Liver (tissue), 9 donors: Measurements from ENCODE around the gene ANK3. TPM values are rescaled to one million over a fixed set of nuclear protein-coding genes. Genes with fewer than 3 reads are reported as not detected.
A peak's percentile ranks its signal among the peaks of the same experiment; 100 is the strongest.

Experiments used
- DNase-seq: peaks from one replicate; pipeline ENCODE4 v3.0.0-alpha.2; 2017; ENCODE audit warnings: low spot score
- H3K27ac ChIP-seq, 2 donors: one replicate each; pipeline ENCODE4 v1.7.0; 2013; ENCODE audit warnings: inconsistent platforms in 2 of 2, low read length in 2 of 2, control low read depth in 1 of 2, low read depth in 1 of 2, mild to moderate bottlenecking in 1 of 2
- H3K27me3 ChIP-seq, 4 donors: one replicate each; pipeline versions ENCODE4 v1.6.1 to v1.7.0; 2013; ENCODE audit warnings: low read length in 3 of 4, inconsistent platforms in 1 of 4, mild to moderate bottlenecking in 1 of 4, moderate library complexity in 1 of 4; ENCODE audit not compliant: control insufficient read depth in 4 of 4, insufficient read depth in 4 of 4
- H3K36me3 ChIP-seq, 4 donors: one replicate each; pipeline versions ENCODE4 v1.6.1 to v1.7.0; 2013; ENCODE audit warnings: low read length in 3 of 4, mild to moderate bottlenecking in 3 of 4, low read depth in 1 of 4, moderate library complexity in 1 of 4; ENCODE audit not compliant: control insufficient read depth in 4 of 4, insufficient read depth in 3 of 4
- H3K4me1 ChIP-seq, 4 donors: one replicate each; pipeline versions ENCODE4 v1.6.1 to v1.7.0; 2013; ENCODE audit warnings: low read length in 3 of 4, mild to moderate bottlenecking in 3 of 4, moderate library complexity in 1 of 4; ENCODE audit not compliant: control insufficient read depth in 4 of 4, insufficient read depth in 4 of 4
- H3K4me3 ChIP-seq, 3 donors: one replicate each; pipeline versions ENCODE4 v1.6.1 to v1.7.0; 2013; ENCODE audit warnings: low read length in 3 of 3, control low read depth in 1 of 3, low read depth in 1 of 3, mild to moderate bottlenecking in 1 of 3
- H3K9ac ChIP-seq, 2 donors: one replicate each; pipeline ENCODE4 v1.7.0; 2013; ENCODE audit warnings: low read length in 2 of 2, mild to moderate bottlenecking in 2 of 2, moderate library complexity in 2 of 2, control low read depth in 1 of 2, low read depth in 1 of 2
- H3K9me3 ChIP-seq, 4 donors: one replicate each; pipeline versions ENCODE4 v1.6.1 to v1.7.0; 2013; ENCODE audit warnings: low read length in 3 of 4; ENCODE audit not compliant: control insufficient read depth in 4 of 4
- EGR1 ChIP-seq, 2 donors: IDR thresholded peaks; 2 replicates each; pipeline ENCODE4 v1.6.1; 2016 to 2018; ENCODE audit warnings: antibody characterized with exemption in 2 of 2, low read depth in 2 of 2
- FOXA1 ChIP-seq: IDR thresholded peaks from 2 replicates; pipeline ENCODE4 v1.6.1; 2016; ENCODE audit warnings: antibody characterized with exemption
- FOXA2 ChIP-seq: IDR thresholded peaks from 2 replicates; pipeline ENCODE4 v1.6.1; 2016; ENCODE audit warnings: antibody characterized with exemption
- GABPA ChIP-seq, 2 donors: IDR thresholded peaks in 1 of 2; conservative IDR thresholded peaks in 1 of 2; 2 replicates each; pipeline ENCODE4 v1.6.1; 2016; ENCODE audit warnings: antibody characterized with exemption in 2 of 2, mild to moderate bottlenecking in 1 of 2, moderate library complexity in 1 of 2
- HNF4A ChIP-seq, 2 donors: conservative IDR thresholded peaks; 2 replicates each; pipeline ENCODE4 v1.6.1; 2016; ENCODE audit warnings: antibody characterized with exemption in 2 of 2, mild to moderate bottlenecking in 2 of 2
- JUND ChIP-seq, 2 donors: IDR thresholded peaks; 2 replicates each; pipeline ENCODE4 v1.6.1; 2016; ENCODE audit warnings: antibody characterized with exemption in 2 of 2
- NR2F2 ChIP-seq: IDR thresholded peaks from 2 replicates; pipeline ENCODE4 v1.6.1; 2016; ENCODE audit warnings: antibody characterized with exemption
- RAD21 ChIP-seq, 2 donors: IDR thresholded peaks; 2 replicates each; pipeline ENCODE4 v1.6.1; 2016; ENCODE audit warnings: antibody characterized with exemption in 2 of 2, mild to moderate bottlenecking in 2 of 2
- RXRA ChIP-seq, 2 donors: IDR thresholded peaks; 2 replicates each; pipeline ENCODE4 v1.6.1; 2017 to 2018; ENCODE audit warnings: antibody characterized with exemption in 2 of 2, mild to moderate bottlenecking in 1 of 2
- SP1 ChIP-seq: IDR thresholded peaks from 2 replicates; pipeline ENCODE4 v1.6.1; 2018; ENCODE audit warnings: antibody characterized with exemption, mild to moderate bottlenecking
- TAF1 ChIP-seq: conservative IDR thresholded peaks from 2 replicates; pipeline ENCODE4 v1.6.1; 2016; ENCODE audit warnings: antibody characterized with exemption, mild to moderate bottlenecking
- YY1 ChIP-seq: IDR thresholded peaks from 2 replicates; pipeline ENCODE4 v1.6.1; 2016; ENCODE audit warnings: antibody characterized with exemption, mild to moderate bottlenecking
- WGBS: extraction: QIAGEN DNeasy Blood & Tissue Kit; methylation state at CpG from one replicate; pipeline ENCODE4 v1.1.7; 2013; 5-methylcytosine and 5-hydroxymethylcytosine counted together
- polyA plus RNA-seq, 2 donors: library from polyadenylated mRNA; stranded (reverse) in 1 of 2; unstranded in 1 of 2; fragments of 200-250 nt in 1 of 2; fragments of >200 nt in 1 of 2; fragmentation: Nextera tagmentation in 1 of 2; extraction: Ambion mirVana in 1 of 2; gene quantifications; one replicate each; pipeline versions ENCODE4 v1.2.1 to v1.2.3, GENCODE V29; 2013 to 2015
- total RNA-seq, 2 donors: library from RNA; depleted of rRNA; stranded (reverse); fragments of >200 nt; gene quantifications; one replicate each; pipeline ENCODE4 v1.2.3, GENCODE V29; 2014
- TF ChIP-seq, protein P1 (sequence below): IDR thresholded peaks from 2 replicates; pipeline ENCODE4 v1.6.1; 2016; ENCODE audit warnings: antibody characterized with exemption
- TF ChIP-seq, protein P2 (sequence below): fragments of 150-350 bp; IDR thresholded peaks from 2 replicates; pipeline ENCODE4 v1.5.1; 2017; ENCODE audit warnings: improper control_type of control experiment, low read depth, low read length; ENCODE audit not compliant: missing input control
- TF ChIP-seq, protein P3 (sequence below): IDR thresholded peaks from 2 replicates; pipeline ENCODE4 v1.6.1; 2016; ENCODE audit warnings: antibody characterized with exemption
- TF ChIP-seq, protein P4 (sequence below): IDR thresholded peaks from 2 replicates; pipeline ENCODE4 v1.6.1; 2016; ENCODE audit warnings: antibody characterized with exemption, mild to moderate bottlenecking
- donor health status: healthy.
- donor health status: healthy.
- donor health status: healthy.
- donor health status: healthy.
- donor health status: healthy.

ANK3 gene
- total and polyA plus RNA-seq, 4 donors: 5.7 to 30.0 (median 9.7) TPM

DNA sequence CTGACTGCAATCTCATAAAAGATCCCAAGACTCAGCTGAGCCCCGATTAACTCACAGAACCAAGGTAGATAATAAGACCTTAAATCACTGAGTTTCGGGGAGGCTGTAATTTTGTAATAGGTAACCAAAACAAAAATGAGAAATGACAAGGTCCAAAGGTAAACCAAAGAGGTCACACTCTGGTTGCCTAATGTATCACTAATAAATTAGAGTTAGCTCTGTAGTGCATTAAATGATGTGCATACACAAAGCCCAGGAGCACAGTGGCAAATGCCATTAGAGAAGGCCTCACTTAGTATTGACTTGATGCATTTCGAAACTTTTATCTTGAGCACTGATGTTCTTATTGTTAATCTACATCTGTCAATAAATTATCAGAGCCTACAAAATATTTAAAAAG, 245.6 kb downstream of the ANK3 start:
- 64% methylated on average over 3 of the region's 3 CpGs for WGBS
- DNase-seq: no peak
- H3K4me3 ChIP-seq: no peak overlapping the region
- peak; percentile 44 to 47 for TF ChIP-seq HNF4A (conservative IDR thresholded peaks at IDR 0.05)
- TF ChIP-seq GABPA (IDR thresholded peaks at IDR 0.05 in 1 of 2, conservative IDR thresholded peaks at IDR 0.05 in 1 of 2): no peak
- no peak for TF ChIP-seq FOXA1
- peak; percentile 6 for TF ChIP-seq SP1
- no peaks in the 10 kb centered on the region for H3K36me3 ChIP-seq
- no peaks in the 10 kb centered on the region for H3K27me3 ChIP-seq
- no peak overlapping the region for H3K27ac ChIP-seq
- peaks cover 2 to 15% (median 11%) of the 10 kb centered on the region in 4 donors for H3K4me1 ChIP-seq
- no peak overlapping the region for H3K9ac ChIP-seq
- no peaks in the 10 kb centered on the region for H3K9me3 ChIP-seq

DNA sequence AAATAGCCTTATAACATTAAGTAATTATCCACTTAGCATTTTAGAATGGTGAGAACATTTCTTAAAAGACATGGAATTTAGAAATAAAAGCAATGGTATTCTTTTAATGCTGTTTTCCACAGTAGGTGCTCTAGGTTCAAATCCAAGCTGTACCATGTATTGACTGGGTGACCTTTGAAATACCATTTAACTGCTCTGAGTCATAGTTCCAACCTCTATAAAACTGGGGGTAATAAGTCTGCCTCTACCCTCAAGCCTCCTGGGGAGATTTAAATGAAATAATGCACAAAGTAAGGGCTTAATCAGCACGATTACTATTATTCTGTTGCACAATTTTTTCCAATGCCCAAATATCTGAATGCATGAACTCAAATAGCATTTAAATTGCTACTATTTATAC, 246.9 kb downstream of the ANK3 start:
- no peak overlapping the region for H3K4me3 ChIP-seq
- no peak for DNase-seq
- H3K27ac ChIP-seq: no peak overlapping the region
- H3K9ac ChIP-seq: no peak overlapping the region
- no peaks in the 10 kb centered on the region for H3K9me3 ChIP-seq
- WGBS: 85% methylated on average over 1 of the region's 1 CpG
- H3K4me1 ChIP-seq: peaks cover 0 to 12% (median 5%) of the 10 kb centered on the region in 4 donors
- TF ChIP-seq, protein P1, sequence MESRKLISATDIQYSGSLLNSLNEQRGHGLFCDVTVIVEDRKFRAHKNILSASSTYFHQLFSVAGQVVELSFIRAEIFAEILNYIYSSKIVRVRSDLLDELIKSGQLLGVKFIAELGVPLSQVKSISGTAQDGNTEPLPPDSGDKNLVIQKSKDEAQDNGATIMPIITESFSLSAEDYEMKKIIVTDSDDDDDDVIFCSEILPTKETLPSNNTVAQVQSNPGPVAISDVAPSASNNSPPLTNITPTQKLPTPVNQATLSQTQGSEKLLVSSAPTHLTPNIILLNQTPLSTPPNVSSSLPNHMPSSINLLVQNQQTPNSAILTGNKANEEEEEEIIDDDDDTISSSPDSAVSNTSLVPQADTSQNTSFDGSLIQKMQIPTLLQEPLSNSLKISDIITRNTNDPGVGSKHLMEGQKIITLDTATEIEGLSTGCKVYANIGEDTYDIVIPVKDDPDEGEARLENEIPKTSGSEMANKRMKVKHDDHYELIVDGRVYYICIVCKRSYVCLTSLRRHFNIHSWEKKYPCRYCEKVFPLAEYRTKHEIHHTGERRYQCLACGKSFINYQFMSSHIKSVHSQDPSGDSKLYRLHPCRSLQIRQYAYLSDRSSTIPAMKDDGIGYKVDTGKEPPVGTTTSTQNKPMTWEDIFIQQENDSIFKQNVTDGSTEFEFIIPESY: no peak
- TF ChIP-seq HNF4A (conservative IDR thresholded peaks at IDR 0.05) (no peak), YY1 (no peak), GABPA (IDR thresholded peaks at IDR 0.05 in 1 of 2, conservative IDR thresholded peaks at IDR 0.05 in 1 of 2) (no peak), RAD21 (IDR thresholded peaks at IDR 0.05) (no peak), FOXA1 (no peak), TAF1 (no peak), SP1 (no peak), RXRA (IDR thresholded peaks at IDR 0.05) (no peak)
- TF ChIP-seq, protein P2, sequence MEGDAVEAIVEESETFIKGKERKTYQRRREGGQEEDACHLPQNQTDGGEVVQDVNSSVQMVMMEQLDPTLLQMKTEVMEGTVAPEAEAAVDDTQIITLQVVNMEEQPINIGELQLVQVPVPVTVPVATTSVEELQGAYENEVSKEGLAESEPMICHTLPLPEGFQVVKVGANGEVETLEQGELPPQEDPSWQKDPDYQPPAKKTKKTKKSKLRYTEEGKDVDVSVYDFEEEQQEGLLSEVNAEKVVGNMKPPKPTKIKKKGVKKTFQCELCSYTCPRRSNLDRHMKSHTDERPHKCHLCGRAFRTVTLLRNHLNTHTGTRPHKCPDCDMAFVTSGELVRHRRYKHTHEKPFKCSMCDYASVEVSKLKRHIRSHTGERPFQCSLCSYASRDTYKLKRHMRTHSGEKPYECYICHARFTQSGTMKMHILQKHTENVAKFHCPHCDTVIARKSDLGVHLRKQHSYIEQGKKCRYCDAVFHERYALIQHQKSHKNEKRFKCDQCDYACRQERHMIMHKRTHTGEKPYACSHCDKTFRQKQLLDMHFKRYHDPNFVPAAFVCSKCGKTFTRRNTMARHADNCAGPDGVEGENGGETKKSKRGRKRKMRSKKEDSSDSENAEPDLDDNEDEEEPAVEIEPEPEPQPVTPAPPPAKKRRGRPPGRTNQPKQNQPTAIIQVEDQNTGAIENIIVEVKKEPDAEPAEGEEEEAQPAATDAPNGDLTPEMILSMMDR: no peak
- H3K27me3 ChIP-seq: no peaks in the 10 kb centered on the region
- H3K36me3 ChIP-seq: no peaks in the 10 kb centered on the region

DNA sequence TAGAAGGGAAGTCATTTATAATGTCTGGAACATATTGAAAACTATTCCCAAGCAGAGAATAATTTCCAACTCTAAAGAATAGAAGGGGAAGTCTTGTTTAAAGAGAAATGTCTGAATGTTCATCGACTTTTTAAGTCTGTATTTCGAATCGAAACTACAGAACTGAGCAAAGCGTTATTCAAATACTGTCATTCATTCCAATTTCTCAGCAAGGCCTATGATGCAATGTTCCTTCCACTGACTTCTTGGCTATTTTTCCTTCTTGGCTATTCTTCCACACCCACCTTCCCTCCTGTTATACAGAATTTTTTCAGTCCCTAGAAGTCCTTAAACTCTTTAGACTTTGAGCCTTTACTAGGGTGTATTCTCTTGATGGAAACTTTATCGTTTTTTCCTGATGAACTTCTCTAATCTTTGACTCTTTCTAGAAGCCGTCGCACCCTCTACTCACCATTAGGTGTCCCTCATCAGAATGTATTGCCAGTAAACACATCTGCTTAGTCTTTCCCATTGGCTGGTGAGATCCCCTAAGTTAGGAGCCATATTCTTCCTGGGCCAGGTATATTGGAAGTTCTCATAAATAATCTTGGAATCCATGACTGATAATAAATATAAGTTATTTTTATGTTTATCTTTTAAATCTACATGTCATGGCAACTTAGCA, 247.6 kb downstream of the ANK3 start:
- Histone ChIP-seq H3K27me3 (no peaks in the 10 kb centered on the region), H3K36me3 (no peaks in the 10 kb centered on the region), H3K9ac (no peak overlapping the region), H3K4me3 (no peak overlapping the region), H3K9me3 (no peaks in the 10 kb centered on the region), H3K27ac (no peak overlapping the region), H3K4me1 (peaks cover 0 to 12% (median 4%) of the 10 kb centered on the region in 4 donors)
- DNase-seq: no peak
- 96% methylated on average over 7 of the region's 7 CpGs for WGBS
- TF ChIP-seq NR2F2 (no peak), TAF1 (no peak), GABPA (IDR thresholded peaks at IDR 0.05 in 1 of 2, conservative IDR thresholded peaks at IDR 0.05 in 1 of 2) (no peak), JUND (IDR thresholded peaks at IDR 0.05) (no peak), FOXA2 (no peak), HNF4A (conservative IDR thresholded peaks at IDR 0.05) (no peak), YY1 (no peak), EGR1 (IDR thresholded peaks at IDR 0.05; ENCODE audit: low read depth in 2 of 2) (no peak)
- TF ChIP-seq, protein P3, sequence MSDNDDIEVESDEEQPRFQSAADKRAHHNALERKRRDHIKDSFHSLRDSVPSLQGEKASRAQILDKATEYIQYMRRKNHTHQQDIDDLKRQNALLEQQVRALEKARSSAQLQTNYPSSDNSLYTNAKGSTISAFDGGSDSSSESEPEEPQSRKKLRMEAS: no peak
- TF ChIP-seq, protein P1: no peak
- TF ChIP-seq, protein P4, sequence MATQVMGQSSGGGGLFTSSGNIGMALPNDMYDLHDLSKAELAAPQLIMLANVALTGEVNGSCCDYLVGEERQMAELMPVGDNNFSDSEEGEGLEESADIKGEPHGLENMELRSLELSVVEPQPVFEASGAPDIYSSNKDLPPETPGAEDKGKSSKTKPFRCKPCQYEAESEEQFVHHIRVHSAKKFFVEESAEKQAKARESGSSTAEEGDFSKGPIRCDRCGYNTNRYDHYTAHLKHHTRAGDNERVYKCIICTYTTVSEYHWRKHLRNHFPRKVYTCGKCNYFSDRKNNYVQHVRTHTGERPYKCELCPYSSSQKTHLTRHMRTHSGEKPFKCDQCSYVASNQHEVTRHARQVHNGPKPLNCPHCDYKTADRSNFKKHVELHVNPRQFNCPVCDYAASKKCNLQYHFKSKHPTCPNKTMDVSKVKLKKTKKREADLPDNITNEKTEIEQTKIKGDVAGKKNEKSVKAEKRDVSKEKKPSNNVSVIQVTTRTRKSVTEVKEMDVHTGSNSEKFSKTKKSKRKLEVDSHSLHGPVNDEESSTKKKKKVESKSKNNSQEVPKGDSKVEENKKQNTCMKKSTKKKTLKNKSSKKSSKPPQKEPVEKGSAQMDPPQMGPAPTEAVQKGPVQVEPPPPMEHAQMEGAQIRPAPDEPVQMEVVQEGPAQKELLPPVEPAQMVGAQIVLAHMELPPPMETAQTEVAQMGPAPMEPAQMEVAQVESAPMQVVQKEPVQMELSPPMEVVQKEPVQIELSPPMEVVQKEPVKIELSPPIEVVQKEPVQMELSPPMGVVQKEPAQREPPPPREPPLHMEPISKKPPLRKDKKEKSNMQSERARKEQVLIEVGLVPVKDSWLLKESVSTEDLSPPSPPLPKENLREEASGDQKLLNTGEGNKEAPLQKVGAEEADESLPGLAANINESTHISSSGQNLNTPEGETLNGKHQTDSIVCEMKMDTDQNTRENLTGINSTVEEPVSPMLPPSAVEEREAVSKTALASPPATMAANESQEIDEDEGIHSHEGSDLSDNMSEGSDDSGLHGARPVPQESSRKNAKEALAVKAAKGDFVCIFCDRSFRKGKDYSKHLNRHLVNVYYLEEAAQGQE: no peak
